Umbilical cord (tissue), 2 donors: ENCODE results near the gene MPL. TPM values are rescaled to one million over a fixed set of nuclear protein-coding genes. Genes with fewer than 3 reads are reported as not detected.

Experiments used
- DNase-seq: peaks from one replicate; pipeline ENCODE4 v3.0.0-alpha.2; 2015; ENCODE audit warnings: low spot score
- total RNA-seq: library from RNA; depleted of rRNA; stranded (reverse); fragments of >200 nt; gene quantifications from one replicate; pipeline ENCODE4 v1.2.3, GENCODE V29; 2014; ENCODE audit warnings: low replicate concordance; ENCODE audit not compliant: insufficient read depth

Gene MPL
- total RNA-seq, 1 donor from 2014 or later = not detected

GRCh38 chr1:43322506-43322905 is 15.1 kb upstream of the MPL start:
- DNase-seq = no peak

GRCh38 chr1:43324810-43325209 is 12.8 kb upstream of the MPL start:
- no peak for DNase-seq

GRCh38 chr1:43325381-43325780 is 12.2 kb upstream of the MPL start:
- no peak for DNase-seq

GRCh38 chr1:43327549-43328292 is 9.9 kb upstream of the MPL start:
- DNase-seq = no peak

- DNase-seq = peak; percentile 81
These were observed 7.4 kb upstream of the MPL start for GRCh38 chr1:43329995-43330751.

- DNase-seq = no peak
These were observed 5.9 kb upstream of the MPL start for GRCh38 chr1:43331688-43332087.

GRCh38 chr1:43334453-43335205 is 3.0 kb upstream of the MPL start:
- DNase-seq = no peak

- DNase-seq = no peak
These were observed 383 bp downstream of the MPL start for GRCh38 chr1:43338001-43338400.

- no peak for DNase-seq
These were observed 2.1 kb downstream of the MPL start for GRCh38 chr1:43339584-43340232.

- DNase-seq = no peak
These were observed 2.9 kb downstream of the MPL start for GRCh38 chr1:43340559-43340958.

GRCh38 chr1:43344267-43344850 is 6.7 kb downstream of the MPL start:
- no peak for DNase-seq

- no peak for DNase-seq
These were observed 7.5 kb downstream of the MPL start for GRCh38 chr1:43345120-43345519.

- no peak for DNase-seq
These were observed 9.0 kb downstream of the MPL start for GRCh38 chr1:43346636-43347035.

GRCh38 chr1:43348343-43348808 is 10.8 kb downstream of the MPL start:
- DNase-seq = no peak

- peak; percentile 79 for DNase-seq
These were observed 11.4 kb downstream of the MPL start for GRCh38 chr1:43348809-43349593.

- DNase-seq = peak; percentile 79
These were observed 12.1 kb downstream of the MPL start for GRCh38 chr1:43349594-43350306.

GRCh38 chr1:43350976-43351375 is 13.4 kb downstream of the MPL start:
- no peak for DNase-seq

GRCh38 chr1:43351421-43352350 is 14.1 kb downstream of the MPL start:
- DNase-seq = no peak

GRCh38 chr1:43352351-43352705 is 14.7 kb downstream of the MPL start:
- no peak for DNase-seq
